DOHH2 (cell line): ENCODE data around the gene PXMP2.

ENCODE experiments used
- H3F3A ChIP-seq: fragments of 200-600 bp; sonication (generic), shearing (Covaris generic); 2 replicates; pipeline ENCODE4 v1.6.0; 2016; ENCODE audit warnings: antibody characterized with exemption, mild to moderate bottlenecking; ENCODE audit not compliant: control insufficient read depth, insufficient read depth
- H3K27ac ChIP-seq: fragments of 200-600 bp; sonication (generic); 2 replicates; pipeline ENCODE4 v1.5.1; 2014; ENCODE audit warnings: low read depth, mild to moderate bottlenecking, low read length, moderate library complexity
- H3K27me3 ChIP-seq: fragments of 200-600 bp; sonication (generic); 2 replicates; pipeline ENCODE4 v1.6.1; 2014; ENCODE audit warnings: mild to moderate bottlenecking, low read length, mixed read lengths; ENCODE audit not compliant: control insufficient read depth
- H3K36me3 ChIP-seq: fragments of 200-600 bp; sonication (generic); 2 replicates; pipeline ENCODE4 v1.6.1; 2014; ENCODE audit warnings: mild to moderate bottlenecking, low read length, moderate library complexity, mixed read lengths; ENCODE audit not compliant: control insufficient read depth
- H3K4me1 ChIP-seq: fragments of 200-600 bp; sonication (generic); 2 replicates; pipeline ENCODE4 v1.6.1; 2014; ENCODE audit warnings: mild to moderate bottlenecking, low read length, mixed read lengths; ENCODE audit not compliant: control insufficient read depth
- H3K4me2 ChIP-seq: fragments of 200-600 bp; sonication (generic); 2 replicates; pipeline ENCODE4 v1.6.0; 2014; ENCODE audit warnings: mild to moderate bottlenecking, low read length, moderate library complexity
- H3K4me3 ChIP-seq: fragments of 200-600 bp; sonication (generic); 2 replicates; pipeline ENCODE4 v1.5.1; 2014; ENCODE audit warnings: mild to moderate bottlenecking, low read length, mixed read lengths
- H3K79me2 ChIP-seq: fragments of 200-600 bp; sonication (generic); 2 replicates; pipeline ENCODE4 v1.6.1; 2014; ENCODE audit warnings: mild to moderate bottlenecking, low read length, mixed read lengths; ENCODE audit not compliant: control insufficient read depth
- H3K9me2 ChIP-seq: fragments of 200-600 bp; sonication (generic); replicated peaks from 2 replicates; pipeline ENCODE4 v1.6.1; 2014; ENCODE audit warnings: mild to moderate bottlenecking, low read length, mixed read lengths; ENCODE audit not compliant: control insufficient read depth
- H3K9me3 ChIP-seq: fragments of 200-600 bp; sonication (generic); 2 replicates; pipeline ENCODE4 v1.6.1; 2014; ENCODE audit warnings: antibody characterized with exemption, low read length, mixed read lengths; ENCODE audit not compliant: control insufficient read depth, insufficient read depth
- H4K20me1 ChIP-seq: fragments of 200-600 bp; sonication (generic); 2 replicates; pipeline ENCODE4 v1.6.0; 2014; ENCODE audit warnings: low read depth, mild to moderate bottlenecking, antibody characterized with exemption, low read length, moderate library complexity; ENCODE audit not compliant: control insufficient read depth, insufficient read depth
- EZH2phosphoT487 ChIP-seq: fragments of 200-600 bp; sonication (generic); IDR thresholded peaks from 2 replicates; pipeline ENCODE4 v1.6.1; 2017; ENCODE audit warnings: borderline replicate concordance, mild to moderate bottlenecking, antibody characterized with exemption, low read length, moderate library complexity, mixed read lengths
- TF ChIP-seq, protein P1 (sequence below): fragments of 200-600 bp; sonication (generic); IDR thresholded peaks from one replicate; pipeline ENCODE4 v1.5.1; 2014; ENCODE audit warnings: antibody characterized with exemption, mild to moderate bottlenecking, low read depth, low read length; ENCODE audit not compliant: poor library complexity, severe bottlenecking

PXMP2 gene

DNA sequence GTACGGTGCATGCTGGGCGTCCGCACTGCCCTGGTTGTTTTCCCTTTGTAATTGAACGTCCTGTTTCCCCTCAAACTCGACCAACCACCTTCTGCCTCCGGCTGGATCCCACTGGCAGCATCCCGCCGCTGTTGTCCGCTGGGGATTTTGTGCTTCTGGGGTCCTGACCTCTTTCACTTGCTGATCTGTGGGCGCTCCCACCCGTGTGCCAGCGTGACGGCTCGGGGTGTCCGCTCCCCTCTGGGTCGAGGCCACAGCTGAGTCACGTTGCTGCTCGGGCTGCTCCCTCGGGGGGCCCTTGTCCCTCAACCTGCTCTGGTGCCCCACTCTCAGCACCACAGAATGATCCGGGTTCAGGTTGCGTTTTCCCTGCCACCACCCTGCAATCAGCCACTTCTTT lies 31.3 kb downstream of the PXMP2 start:
- TF ChIP-seq EZH2phosphoT487: no peak
- TF ChIP-seq, protein P1, sequence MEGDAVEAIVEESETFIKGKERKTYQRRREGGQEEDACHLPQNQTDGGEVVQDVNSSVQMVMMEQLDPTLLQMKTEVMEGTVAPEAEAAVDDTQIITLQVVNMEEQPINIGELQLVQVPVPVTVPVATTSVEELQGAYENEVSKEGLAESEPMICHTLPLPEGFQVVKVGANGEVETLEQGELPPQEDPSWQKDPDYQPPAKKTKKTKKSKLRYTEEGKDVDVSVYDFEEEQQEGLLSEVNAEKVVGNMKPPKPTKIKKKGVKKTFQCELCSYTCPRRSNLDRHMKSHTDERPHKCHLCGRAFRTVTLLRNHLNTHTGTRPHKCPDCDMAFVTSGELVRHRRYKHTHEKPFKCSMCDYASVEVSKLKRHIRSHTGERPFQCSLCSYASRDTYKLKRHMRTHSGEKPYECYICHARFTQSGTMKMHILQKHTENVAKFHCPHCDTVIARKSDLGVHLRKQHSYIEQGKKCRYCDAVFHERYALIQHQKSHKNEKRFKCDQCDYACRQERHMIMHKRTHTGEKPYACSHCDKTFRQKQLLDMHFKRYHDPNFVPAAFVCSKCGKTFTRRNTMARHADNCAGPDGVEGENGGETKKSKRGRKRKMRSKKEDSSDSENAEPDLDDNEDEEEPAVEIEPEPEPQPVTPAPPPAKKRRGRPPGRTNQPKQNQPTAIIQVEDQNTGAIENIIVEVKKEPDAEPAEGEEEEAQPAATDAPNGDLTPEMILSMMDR: no peak
- Histone ChIP-seq H3K9me2 (no peaks in the 10 kb centered on the region), H3K4me3 (no peak overlapping the region), H3K4me1 (no peaks in the 10 kb centered on the region), H3F3A (peaks cover 16% of the 10 kb centered on the region), H3K27me3 (no peaks in the 10 kb centered on the region), H3K9me3 (no peaks in the 10 kb centered on the region), H3K4me2 (no peak overlapping the region), H3K79me2 (peaks cover 61% of the 10 kb centered on the region), H4K20me1 (peaks cover 14% of the 10 kb centered on the region; the same call in 1 of the 2 replicates), H3K36me3 (peaks cover 85% of the 10 kb centered on the region), H3K27ac (no peak overlapping the region)

DNA sequence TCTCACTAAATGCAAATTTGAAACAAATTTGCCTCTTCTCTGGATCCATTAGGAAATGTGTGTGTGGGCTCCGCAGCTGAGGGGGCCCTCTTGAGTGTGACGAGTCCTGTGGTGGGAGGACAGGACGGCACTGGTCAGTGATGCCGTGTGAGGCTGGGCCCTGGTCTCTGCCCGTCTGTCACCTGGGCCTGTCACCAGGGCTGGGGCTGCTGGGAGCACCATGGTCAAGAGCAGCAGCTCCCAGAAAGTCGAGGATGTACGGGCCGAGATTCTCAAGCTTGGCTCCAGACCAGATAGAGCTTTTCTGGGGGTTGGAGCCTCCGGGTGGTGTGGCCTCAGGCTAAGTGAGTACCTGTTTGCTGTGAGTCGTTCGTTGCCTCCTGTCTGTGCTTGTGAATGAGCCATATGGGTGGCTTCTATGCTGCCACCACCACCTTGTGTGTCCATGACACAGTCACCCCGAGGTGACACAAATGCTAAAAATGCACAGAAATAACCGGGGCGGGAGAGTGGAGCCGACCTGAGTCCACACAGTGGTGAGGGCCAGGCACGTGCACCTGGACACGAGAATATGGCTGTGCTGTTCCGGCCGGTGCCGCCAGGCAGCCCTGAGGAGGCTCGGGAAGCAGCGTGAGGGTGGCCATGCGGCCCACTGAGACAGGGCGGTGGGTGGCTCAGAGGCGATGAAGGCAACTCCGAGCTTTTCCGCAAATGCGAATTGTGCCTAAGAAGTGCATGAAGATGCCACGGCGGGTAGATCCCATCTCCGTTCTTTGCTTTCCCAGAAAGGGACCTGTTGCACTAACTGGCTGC lies 32.0 kb downstream of the PXMP2 start:
- H3K27ac ChIP-seq: no peak overlapping the region
- peaks cover 85% of the 10 kb centered on the region for H3K36me3 ChIP-seq
- TF ChIP-seq, protein P1: no peak
- no peak for TF ChIP-seq EZH2phosphoT487

DNA sequence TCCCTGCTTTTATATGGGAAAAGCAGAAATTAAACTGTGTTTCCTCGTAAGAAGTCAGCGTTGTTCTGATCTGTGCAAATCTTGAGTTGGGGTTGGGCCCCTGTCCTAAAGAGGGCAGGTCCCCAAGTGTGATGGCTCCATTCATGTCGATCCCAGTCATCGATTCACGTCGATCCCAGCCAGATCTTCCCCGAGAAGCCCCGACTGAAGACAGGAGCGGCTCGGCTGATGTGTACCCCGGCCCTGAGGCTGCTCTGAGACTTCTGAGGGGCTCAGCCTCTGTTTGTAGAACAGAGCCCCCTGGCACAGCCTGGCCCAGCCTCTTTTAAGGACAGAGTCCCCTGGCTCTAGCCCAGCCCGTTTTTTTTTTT lies 32.6 kb downstream of the PXMP2 start:
- Histone ChIP-seq H3K36me3 (peaks cover 85% of the 10 kb centered on the region), H3K4me3 (no peak overlapping the region), H3F3A (peaks cover 15% of the 10 kb centered on the region), H3K9me3 (no peaks in the 10 kb centered on the region), H4K20me1 (peaks cover 14% of the 10 kb centered on the region), H3K27me3 (no peaks in the 10 kb centered on the region), H3K9me2 (no peaks in the 10 kb centered on the region), H3K27ac (no peak overlapping the region), H3K4me1 (no peaks in the 10 kb centered on the region), H3K79me2 (peaks cover 48% of the 10 kb centered on the region), H3K4me2 (no peak overlapping the region)
- no peak for TF ChIP-seq EZH2phosphoT487
- TF ChIP-seq, protein P1: no peak

More for the DNA sequence above, 32.0 kb downstream of the PXMP2 start:
- no peaks in the 10 kb centered on the region for H3K9me3 ChIP-seq
- peaks cover 14% of the 10 kb centered on the region; the same call in 1 of the 2 replicates for H4K20me1 ChIP-seq
- no peaks in the 10 kb centered on the region for H3K4me1 ChIP-seq
- H3K79me2 ChIP-seq: peaks cover 54% of the 10 kb centered on the region
- H3K9me2 ChIP-seq: no peaks in the 10 kb centered on the region
- H3F3A ChIP-seq: peaks cover 19% of the 10 kb centered on the region
- H3K4me3 ChIP-seq: no peak overlapping the region
- no peaks in the 10 kb centered on the region for H3K27me3 ChIP-seq
- no peak overlapping the region for H3K4me2 ChIP-seq
